Naive B cell (primary cell): Measurements from ENCODE around the gene COL23A1. TPM values are rescaled to one million over a fixed set of nuclear protein-coding genes. Genes with fewer than 3 reads are reported as not detected.

ENCODE experiments used
- ATAC-seq, 2 donors: fragments of 150-1000 bp; cut with Tn5 transposase; 2 replicates each; pipeline ENCODE4 v1.10.0; 2021; ENCODE audit warnings: low read depth in 2 of 2, mild to moderate bottlenecking in 2 of 2, moderate library complexity in 2 of 2
- DNase-seq: peaks from one replicate; pipeline ENCODE4 v3.0.0; 2022
- H3K27ac Mint-ChIP-seq, 6 donors: one replicate each; pipeline ENCODE4 v1.8.0; 2020 to 2022; ENCODE audit warnings: mild to moderate bottlenecking in 6 of 6, mixed read lengths in 6 of 6, moderate library complexity in 5 of 6, inconsistent platforms in 2 of 6
- H3K27me3 Mint-ChIP-seq, 3 donors: one replicate each; pipeline ENCODE4 v1.8.0; 2021 to 2022; ENCODE audit warnings: mixed read lengths in 3 of 3, mild to moderate bottlenecking in 1 of 3
- H3K36me3 Mint-ChIP-seq, 2 donors: one replicate each; pipeline ENCODE4 v1.8.0; 2020 to 2022; ENCODE audit warnings: mixed read lengths in 2 of 2, inconsistent platforms in 1 of 2, mild to moderate bottlenecking in 1 of 2
- H3K4me1 Mint-ChIP-seq, 3 donors: one replicate each; pipeline ENCODE4 v1.8.0; 2020 to 2022; ENCODE audit warnings: mixed read lengths in 3 of 3, inconsistent platforms in 1 of 3, mild to moderate bottlenecking in 1 of 3, moderate library complexity in 1 of 3
- H3K4me3 Mint-ChIP-seq, 8 donors: one replicate each; pipeline ENCODE4 v1.8.0; 2020 to 2022; ENCODE audit warnings: mild to moderate bottlenecking in 8 of 8, mixed read lengths in 8 of 8, moderate library complexity in 8 of 8, inconsistent platforms in 2 of 8
- H3K9me3 Mint-ChIP-seq, 7 donors: one replicate each; pipeline ENCODE4 v1.8.0; 2020 to 2022; ENCODE audit warnings: mixed read lengths in 7 of 7, mild to moderate bottlenecking in 5 of 7, inconsistent platforms in 2 of 7, moderate library complexity in 1 of 7
- polyA plus RNA-seq, 6 donors: library from polyadenylated mRNA; unstranded; fragments of 300-500 nt; fragmentation: Illumina TruSeq; gene quantifications; one replicate each; pipeline ENCODE4 v1.2.3, GENCODE V29; 2021; ENCODE audit warnings: low read depth in 6 of 6

The COL23A1 gene
- polyA plus RNA-seq, 6 donors from 2014 or later: 0.16 TPM; not detected in 5

- no peak overlapping the region for H3K27ac Mint-ChIP-seq
- H3K4me3 Mint-ChIP-seq: no peak overlapping the region
- no peaks in the 10 kb centered on the region for H3K36me3 Mint-ChIP-seq
- DNase-seq (no peak), ATAC-seq (no peak)
- no peaks in the 10 kb centered on the region for H3K9me3 Mint-ChIP-seq
- peaks cover 0 to 11% (median 0%) of the 10 kb centered on the region in 3 donors for H3K4me1 Mint-ChIP-seq
- H3K27me3 Mint-ChIP-seq: peaks cover 5 to 18% (median 7%) of the 10 kb centered on the region in 3 donors
These were observed 123.9 kb downstream of the COL23A1 start for GRCh38 chr5:178466342-178466741.

DNA sequence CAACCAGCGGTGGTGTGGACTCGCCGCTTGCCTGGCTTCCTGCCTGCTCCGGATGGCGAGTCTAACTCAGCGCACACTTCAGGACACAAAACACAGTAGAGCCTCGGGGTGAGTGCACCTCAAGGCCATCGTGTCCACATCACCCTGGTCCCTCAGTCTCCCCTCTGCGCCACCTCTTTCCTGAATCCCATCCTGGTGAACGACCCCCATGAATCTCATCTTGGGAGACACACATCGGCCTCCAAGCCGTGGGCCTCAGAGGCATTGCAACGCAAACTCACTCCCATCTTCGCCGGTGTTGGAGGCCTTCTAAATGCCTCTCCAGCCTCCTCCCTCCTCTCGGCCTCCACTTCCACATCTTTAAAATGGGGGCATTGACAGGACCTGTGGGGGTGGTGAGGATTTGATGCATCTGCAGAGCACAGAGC, 124.3 kb downstream of the COL23A1 start:
- H3K4me1 Mint-ChIP-seq: peaks cover 0 to 11% (median 0%) of the 10 kb centered on the region in 3 donors
- no peaks in the 10 kb centered on the region for H3K9me3 Mint-ChIP-seq
- DNase-seq: no peak
- peaks cover 5 to 18% (median 7%) of the 10 kb centered on the region in 3 donors for H3K27me3 Mint-ChIP-seq
- H3K36me3 Mint-ChIP-seq: no peaks in the 10 kb centered on the region
- no peak for ATAC-seq
- no peak overlapping the region for H3K4me3 Mint-ChIP-seq
- H3K27ac Mint-ChIP-seq: no peak overlapping the region

DNA sequence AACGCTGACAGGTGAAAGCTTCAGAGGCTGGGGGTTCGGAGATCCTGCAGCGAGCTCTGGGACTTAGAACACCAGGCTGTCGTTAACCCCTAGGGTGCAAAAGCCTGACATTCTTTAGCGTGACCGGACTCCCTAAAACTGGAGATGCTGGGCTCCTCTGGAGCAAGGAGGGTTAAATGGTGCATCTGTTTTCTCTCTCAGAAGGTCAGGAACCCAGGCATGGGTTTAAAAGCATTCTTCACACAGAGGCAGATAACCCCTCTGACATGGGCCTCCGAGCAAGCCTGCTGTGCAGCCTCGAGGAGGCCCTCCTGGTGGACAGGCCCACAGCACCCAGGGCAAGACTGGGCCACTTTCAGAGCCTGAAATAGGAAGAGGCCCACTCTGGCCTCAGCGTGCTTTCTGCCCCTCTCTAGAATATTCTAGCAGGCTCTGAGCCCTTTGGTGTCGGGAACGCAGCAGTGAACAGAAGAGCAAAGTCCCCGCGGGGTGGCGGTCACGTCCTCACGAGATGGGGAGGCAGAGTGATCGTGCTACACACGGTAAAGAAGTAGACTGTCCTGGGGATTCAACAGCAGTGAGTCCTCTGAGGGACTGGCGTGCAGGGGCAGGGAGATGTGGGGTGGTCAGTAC, 124.8 kb downstream of the COL23A1 start:
- no peaks in the 10 kb centered on the region for H3K36me3 Mint-ChIP-seq
- H3K9me3 Mint-ChIP-seq: no peaks in the 10 kb centered on the region
- H3K4me3 Mint-ChIP-seq: peak overlapping the region in 1 of 8 donors; percentile 63
- no peak for DNase-seq
- peaks cover 0 to 11% (median 0%) of the 10 kb centered on the region in 3 donors for H3K4me1 Mint-ChIP-seq
- no peak overlapping the region for H3K27ac Mint-ChIP-seq
- no peak for ATAC-seq
- peaks cover 5 to 18% (median 6%) of the 10 kb centered on the region in 3 donors for H3K27me3 Mint-ChIP-seq

DNA sequence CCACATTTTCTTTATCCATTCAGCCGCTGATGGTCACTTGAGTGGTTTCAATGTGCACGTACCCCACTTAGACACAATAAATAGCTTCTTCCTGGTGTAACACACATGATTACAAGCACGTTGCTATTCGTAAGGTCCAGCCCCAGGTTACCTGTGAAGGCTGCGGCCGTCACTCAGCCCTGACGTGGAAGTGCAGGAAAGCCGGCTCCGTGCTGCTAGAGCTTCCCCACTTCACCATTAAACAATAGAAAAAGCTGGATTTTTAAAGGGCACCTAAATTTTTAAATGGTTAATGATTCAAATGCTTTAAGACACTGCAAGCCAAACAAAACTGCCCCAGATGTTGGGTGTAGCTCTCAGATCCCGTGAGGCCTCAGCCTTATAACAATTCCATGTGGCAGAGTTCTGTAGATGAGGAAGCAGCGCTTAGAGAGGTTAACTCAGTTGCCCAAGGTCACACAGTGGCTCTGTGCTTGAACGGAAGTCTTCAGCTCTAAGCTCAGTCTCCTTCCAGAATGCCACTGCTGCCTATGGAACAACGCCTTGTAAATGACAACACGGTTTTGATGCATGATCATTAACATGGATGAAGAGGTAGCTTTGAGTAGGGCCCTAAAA, 125.7 kb downstream of the COL23A1 start:
- Mint-ChIP-seq H3K27ac (no peak overlapping the region), H3K36me3 (no peaks in the 10 kb centered on the region), H3K9me3 (no peaks in the 10 kb centered on the region), H3K4me3 (no peak overlapping the region), H3K27me3 (peaks cover 0 to 18% (median 5%) of the 10 kb centered on the region in 3 donors), H3K4me1 (peaks cover 0 to 11% (median 0%) of the 10 kb centered on the region in 3 donors)
- DNase-seq (no peak), ATAC-seq (no peak)

DNA sequence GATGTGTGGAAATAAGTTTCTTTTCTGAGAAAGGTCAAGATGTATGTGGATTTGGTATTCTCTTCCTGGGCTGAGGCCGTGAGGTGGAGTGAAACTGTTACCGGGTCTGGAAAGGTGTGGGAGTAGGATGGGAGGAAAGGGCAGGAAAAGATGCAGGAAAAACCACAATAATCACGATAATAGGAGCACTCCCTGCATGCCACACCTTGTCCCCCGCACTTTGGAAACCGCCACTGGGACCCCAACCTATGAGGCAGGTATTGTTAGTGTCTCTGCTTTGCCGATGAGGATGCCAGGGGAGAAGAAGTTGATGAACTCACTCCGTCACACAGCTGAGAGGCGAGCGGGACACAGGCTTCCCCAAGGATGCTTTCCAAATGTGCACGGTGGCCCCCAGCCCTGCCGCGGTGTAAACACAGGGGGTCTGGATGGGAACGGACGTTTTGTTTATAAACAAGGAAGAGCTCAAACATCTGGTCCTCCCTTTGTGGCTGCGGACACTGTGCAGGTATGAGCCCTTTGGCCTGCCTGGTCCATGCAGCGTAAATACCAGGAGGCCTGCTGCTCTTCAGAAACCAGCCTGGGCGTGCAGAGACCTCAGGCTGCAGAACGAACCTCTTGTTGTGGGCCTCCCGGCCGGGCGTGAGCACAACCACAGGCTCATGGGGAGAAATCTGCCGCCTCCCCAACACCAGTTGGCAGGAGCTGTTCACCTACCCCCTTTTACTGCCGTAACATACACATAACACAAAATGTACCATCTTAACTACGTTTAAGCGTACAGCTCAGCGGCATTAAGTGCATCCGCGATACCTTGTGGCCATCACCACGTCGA, 126.7 kb downstream of the COL23A1 start:
- Mint-ChIP-seq H3K4me1 (peaks cover 0 to 7% (median 0%) of the 10 kb centered on the region in 3 donors), H3K4me3 (no peak overlapping the region), H3K27me3 (peaks cover 0 to 11% (median 0%) of the 10 kb centered on the region in 3 donors), H3K27ac (no peak overlapping the region), H3K36me3 (no peaks in the 10 kb centered on the region), H3K9me3 (no peaks in the 10 kb centered on the region)
- ATAC-seq (no peak), DNase-seq (no peak)

DNA sequence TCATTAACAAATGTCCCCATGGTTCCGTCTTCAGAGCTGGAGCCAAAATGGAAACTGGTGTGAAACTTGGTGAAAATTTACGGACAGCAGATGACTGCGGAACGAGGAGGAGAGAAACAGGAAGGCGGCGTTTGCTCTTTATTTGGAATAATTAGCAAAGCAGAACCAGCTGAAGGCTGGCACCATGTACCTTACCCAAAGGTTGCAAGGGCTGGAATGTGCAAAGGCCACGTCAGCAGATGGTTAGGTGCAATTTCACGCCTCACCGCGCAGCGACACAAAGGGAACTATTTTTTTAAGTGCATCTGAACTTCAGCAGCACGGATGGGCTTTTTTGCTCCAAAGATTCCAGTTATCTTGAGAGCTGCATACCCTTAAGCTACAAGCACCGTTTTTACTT, 127.4 kb downstream of the COL23A1 start:
- DNase-seq (no peak), ATAC-seq (no peak)
- peaks cover 0 to 7% (median 0%) of the 10 kb centered on the region in 3 donors for H3K4me1 Mint-ChIP-seq
- no peaks in the 10 kb centered on the region for H3K9me3 Mint-ChIP-seq
- H3K27me3 Mint-ChIP-seq: peaks cover 0 to 9% (median 0%) of the 10 kb centered on the region in 3 donors
- no peak overlapping the region for H3K27ac Mint-ChIP-seq
- no peak overlapping the region for H3K4me3 Mint-ChIP-seq
- no peaks in the 10 kb centered on the region for H3K36me3 Mint-ChIP-seq

GRCh38 chr5:178462076-178462475, 128.1 kb downstream of the COL23A1 start:
- no peaks in the 10 kb centered on the region for H3K9me3 Mint-ChIP-seq
- peaks cover 0 to 2% (median 0%) of the 10 kb centered on the region in 3 donors for H3K27me3 Mint-ChIP-seq
- no peak overlapping the region for H3K4me3 Mint-ChIP-seq
- H3K27ac Mint-ChIP-seq: no peak overlapping the region
- no peaks in the 10 kb centered on the region for H3K4me1 Mint-ChIP-seq
- no peaks in the 10 kb centered on the region for H3K36me3 Mint-ChIP-seq
- no peak for DNase-seq
- ATAC-seq: no peak

- Mint-ChIP-seq H3K27me3 (no peaks in the 10 kb centered on the region), H3K4me1 (no peaks in the 10 kb centered on the region), H3K27ac (no peak overlapping the region), H3K4me3 (no peak overlapping the region), H3K9me3 (no peaks in the 10 kb centered on the region), H3K36me3 (no peaks in the 10 kb centered on the region)
- ATAC-seq (no peak), DNase-seq (no peak)
These were observed 129.0 kb downstream of the COL23A1 start for GRCh38 chr5:178461004-178461730.

GRCh38 chr5:178460598-178460997, 129.6 kb downstream of the COL23A1 start:
- Mint-ChIP-seq H3K4me1 (no peaks in the 10 kb centered on the region), H3K36me3 (no peaks in the 10 kb centered on the region), H3K27me3 (no peaks in the 10 kb centered on the region), H3K27ac (no peak overlapping the region), H3K9me3 (no peaks in the 10 kb centered on the region), H3K4me3 (no peak overlapping the region)
- no peak for ATAC-seq
- DNase-seq: no peak

- H3K4me1 Mint-ChIP-seq: no peaks in the 10 kb centered on the region
- no peak overlapping the region for H3K27ac Mint-ChIP-seq
- no peak overlapping the region for H3K4me3 Mint-ChIP-seq
- no peaks in the 10 kb centered on the region for H3K36me3 Mint-ChIP-seq
- DNase-seq (no peak), ATAC-seq (no peak)
- H3K9me3 Mint-ChIP-seq: no peaks in the 10 kb centered on the region
- H3K27me3 Mint-ChIP-seq: no peaks in the 10 kb centered on the region
These were observed 130.0 kb downstream of the COL23A1 start for GRCh38 chr5:178460174-178460573.

DNA sequence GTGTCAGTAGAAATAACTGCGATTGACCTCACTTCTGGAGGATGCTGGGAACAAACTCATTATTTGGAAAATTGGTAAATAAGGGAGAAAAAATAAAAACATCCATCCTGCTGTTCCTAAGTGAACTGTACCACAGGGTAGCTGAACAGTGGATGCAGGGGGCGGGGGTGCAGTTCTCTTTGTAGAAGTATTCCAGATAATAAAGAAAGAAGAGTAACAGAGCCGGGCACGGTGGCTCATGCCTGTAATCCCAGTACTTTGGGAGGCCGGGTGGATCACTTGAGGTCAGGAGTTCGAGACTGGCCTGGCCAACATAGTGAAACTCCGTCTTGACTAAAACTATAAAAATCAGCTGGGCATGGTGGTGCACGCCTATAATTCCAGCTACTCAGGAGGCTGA, 132.1 kb downstream of the COL23A1 start:
- DNase-seq (no peak), ATAC-seq (no peak)
- no peaks in the 10 kb centered on the region for H3K9me3 Mint-ChIP-seq
- H3K27ac Mint-ChIP-seq: peak overlapping the region in 1 of 6 donors; percentile 54
- H3K4me3 Mint-ChIP-seq: no peak overlapping the region
- no peaks in the 10 kb centered on the region for H3K4me1 Mint-ChIP-seq
- no peaks in the 10 kb centered on the region for H3K36me3 Mint-ChIP-seq
- H3K27me3 Mint-ChIP-seq: no peaks in the 10 kb centered on the region

- Mint-ChIP-seq H3K27ac (no peak overlapping the region), H3K9me3 (no peaks in the 10 kb centered on the region), H3K4me3 (no peak overlapping the region), H3K27me3 (no peaks in the 10 kb centered on the region), H3K36me3 (no peaks in the 10 kb centered on the region), H3K4me1 (no peaks in the 10 kb centered on the region)
- no peak for ATAC-seq
- no peak for DNase-seq
These were observed 132.7 kb downstream of the COL23A1 start for GRCh38 chr5:178457471-178457870.

GRCh38 chr5:178455480-178455835, 134.7 kb downstream of the COL23A1 start:
- Mint-ChIP-seq H3K4me3 (no peak overlapping the region), H3K36me3 (no peaks in the 10 kb centered on the region), H3K27ac (no peak overlapping the region), H3K9me3 (no peaks in the 10 kb centered on the region), H3K4me1 (no peaks in the 10 kb centered on the region), H3K27me3 (peaks cover under 1 to 5% (median 2%) of the 10 kb centered on the region in 3 donors)
- DNase-seq (no peak), ATAC-seq (no peak)
